ENCODE results near the gene TTPAL. TPM values are rescaled to one million over a fixed set of nuclear protein-coding genes. Genes with fewer than 3 reads are reported as not detected.

TTPAL gene
- total RNA-seq, 1 donor from 2014 or later = 16.0 TPM

- TF ChIP-seq POLR2A (IDR thresholded peaks at IDR 0.05) = no peak
- TF ChIP-seq POLR2AphosphoS5 (IDR thresholded peaks at IDR 0.05; ENCODE audit: insufficient read depth in 1 of 2, low read depth in 1 of 2) = no peak
- TF ChIP-seq CTCF (IDR thresholded peaks at IDR 0.05) = no peak
- Histone ChIP-seq H3K36me3 (no peaks in the 10 kb centered on the region), H3K4me1 (peaks cover 78% of the 10 kb centered on the region), H3K4me3 (no peak overlapping the region), H3K27me3 (no peaks in the 10 kb centered on the region), H3K9me3 (no peaks in the 10 kb centered on the region), H3K27ac (peak overlapping the region; percentile 27)
- intact Hi-C loops (cut with DNase I) = no loop called here
- DNase-seq (ENCODE audit: extremely low spot score in 2 of 2) = no peak
These were observed 41.8 kb downstream of the TTPAL start for GRCh38 chr20:44517454-44517853.

GRCh38 chr20:44518248-44518647, 42.6 kb downstream of the TTPAL start:
- no peak for TF ChIP-seq POLR2AphosphoS5 (IDR thresholded peaks at IDR 0.05; ENCODE audit: insufficient read depth in 1 of 2, low read depth in 1 of 2)
- no peaks in the 10 kb centered on the region for H3K36me3 ChIP-seq
- no peaks in the 10 kb centered on the region for H3K9me3 ChIP-seq
- DNase-seq (ENCODE audit: extremely low spot score in 2 of 2) = no peak
- H3K27me3 ChIP-seq = no peaks in the 10 kb centered on the region
- intact Hi-C loops (cut with DNase I) = no loop called here
- no peak overlapping the region for H3K4me3 ChIP-seq
- H3K27ac ChIP-seq = peak overlapping the region; percentile 27
- H3K4me1 ChIP-seq = peaks cover 80% of the 10 kb centered on the region

- TF ChIP-seq POLR2A (IDR thresholded peaks at IDR 0.05) (no peak), CTCF (IDR thresholded peaks at IDR 0.05) (no peak), POLR2AphosphoS5 (IDR thresholded peaks at IDR 0.05; ENCODE audit: insufficient read depth in 1 of 2, low read depth in 1 of 2) (no peak)
- H3K9me3 ChIP-seq = no peaks in the 10 kb centered on the region
- H3K27ac ChIP-seq = peak overlapping the region; percentile 100
- no peaks in the 10 kb centered on the region for H3K27me3 ChIP-seq
- DNase-seq (ENCODE audit: extremely low spot score in 2 of 2) = no peak
- intact Hi-C loops (cut with DNase I) = no loop called here
- no peaks in the 10 kb centered on the region for H3K36me3 ChIP-seq
- peaks cover 60% of the 10 kb centered on the region for H3K4me1 ChIP-seq
- peak overlapping the region; percentile 85 to 99 for H3K4me3 ChIP-seq
These were observed 45.2 kb downstream of the TTPAL start for GRCh38 chr20:44520881-44521280.

- peak; percentile 97 to 98 for DNase-seq (ENCODE audit: extremely low spot score in 2 of 2)
- intact Hi-C loops (cut with DNase I) = no loop called here
- Histone ChIP-seq H3K27ac (peak within 1 kb of the TSS; percentile 100), H3K36me3 (no peaks in the 10 kb centered on the region), H3K27me3 (no peaks in the 10 kb centered on the region), H3K4me1 (peaks cover 51% of the 10 kb centered on the region), H3K9me3 (no peaks in the 10 kb centered on the region), H3K4me3 (peak within 1 kb of the TSS; percentile 85 to 99)
- TF ChIP-seq POLR2A (IDR thresholded peaks at IDR 0.05) = peak in 1 of 2 donors; percentile 86
- TF ChIP-seq CTCF (IDR thresholded peaks at IDR 0.05) = no peak
- TF ChIP-seq POLR2AphosphoS5 (IDR thresholded peaks at IDR 0.05; ENCODE audit: insufficient read depth in 1 of 2, low read depth in 1 of 2) = peak; percentile 97 to 99
These were observed 46.1 kb downstream of the TTPAL start, which contains the start of gene SERINC3 for GRCh38 chr20:44521484-44522481. Gene SERINC3, minus strand, starts transcription at chr20:44522070. Its CDS starts 119 bp downstream, at chr20:44521951.

- Histone ChIP-seq H3K27me3 (no peaks in the 10 kb centered on the region), H3K27ac (peak overlapping the region; percentile 100), H3K4me3 (no peak overlapping the region), H3K9me3 (no peaks in the 10 kb centered on the region), H3K4me1 (peaks cover 40% of the 10 kb centered on the region), H3K36me3 (no peaks in the 10 kb centered on the region)
- intact Hi-C loops (cut with DNase I) = no loop called here
- TF ChIP-seq POLR2AphosphoS5 (IDR thresholded peaks at IDR 0.05; ENCODE audit: insufficient read depth in 1 of 2, low read depth in 1 of 2) = no peak
- no peak for TF ChIP-seq POLR2A (IDR thresholded peaks at IDR 0.05)
- no peak for TF ChIP-seq CTCF (IDR thresholded peaks at IDR 0.05)
- DNase-seq (ENCODE audit: extremely low spot score in 2 of 2) = no peak
These were observed 47.2 kb downstream of the TTPAL start for GRCh38 chr20:44522841-44523240.
